CD8-positive, alpha-beta memory T cell (primary cell): ENCODE results near the gene MTA3. TPM values are rescaled to one million over a fixed set of nuclear protein-coding genes. Genes with fewer than 3 reads are reported as not detected.
A peak's percentile ranks its signal among the peaks of the same experiment; 100 is the strongest.

Experiments used
- CTCF ChIA-PET: fragments of 350-600 bp; sonication (Branson Sonifier 250); formaldehyde crosslinking; loops from one replicate; lab custom pipeline; 2021; ENCODE audit warnings: antibody characterized with exemption; lab: Charles Lee
- POLR2A ChIA-PET: fragments of 350-600 bp; sonication (Branson Sonifier 250); formaldehyde crosslinking; loops from one replicate; lab custom pipeline; 2021; ENCODE audit warnings: antibody characterized with exemption; lab: Charles Lee
- DNase-seq, 5 donors: peaks; one replicate each; pipeline versions ENCODE4 v3.0.0 to v3.0.0-alpha.2; 2020 to 2022; ENCODE audit warnings: mixed read lengths in 1 of 5
- H3K27ac ChIP-seq: one replicate; pipeline ENCODE4 v1.7.0; 2013; ENCODE audit warnings: low read depth, mild to moderate bottlenecking, low read length, moderate library complexity
- H3K27me3 ChIP-seq: 2 replicates; pipeline ENCODE4 v1.7.0; 2013; ENCODE audit warnings: low read length, mild to moderate bottlenecking; ENCODE audit not compliant: insufficient read depth, poor library complexity, severe bottlenecking
- H3K36me3 ChIP-seq: 2 replicates; pipeline ENCODE4 v1.7.0; 2013; ENCODE audit warnings: mild to moderate bottlenecking, low read length, moderate library complexity; ENCODE audit not compliant: insufficient read depth
- H3K4me1 ChIP-seq: 2 replicates; pipeline ENCODE4 v1.7.0; 2013; ENCODE audit warnings: mild to moderate bottlenecking, low read length, moderate library complexity; ENCODE audit not compliant: insufficient read depth
- H3K4me3 ChIP-seq: 2 replicates; pipeline ENCODE4 v1.7.0; 2013; ENCODE audit warnings: mild to moderate bottlenecking, low read length
- H3K9me3 ChIP-seq: 2 replicates; pipeline ENCODE4 v1.7.0; 2013; ENCODE audit warnings: mild to moderate bottlenecking, low read length
- H3K27ac Mint-ChIP-seq, 8 donors: one replicate each; pipeline ENCODE4 v1.8.0; 2020 to 2021; ENCODE audit warnings: mixed read lengths in 8 of 8, mild to moderate bottlenecking in 6 of 8, inconsistent platforms in 3 of 8, moderate library complexity in 3 of 8
- H3K27me3 Mint-ChIP-seq, 2 donors: one replicate each; pipeline ENCODE4 v1.8.0; 2020 to 2021; ENCODE audit warnings: mixed read lengths in 2 of 2, mild to moderate bottlenecking in 1 of 2, moderate library complexity in 1 of 2
- H3K36me3 Mint-ChIP-seq, 3 donors: one replicate each; pipeline ENCODE4 v1.8.0; 2020 to 2021; ENCODE audit warnings: mixed read lengths in 3 of 3, inconsistent platforms in 1 of 3, mild to moderate bottlenecking in 1 of 3
- H3K4me1 Mint-ChIP-seq, 3 donors: one replicate each; pipeline ENCODE4 v1.8.0; 2020 to 2021; ENCODE audit warnings: mixed read lengths in 3 of 3, inconsistent platforms in 1 of 3, mild to moderate bottlenecking in 1 of 3
- H3K4me3 Mint-ChIP-seq, 7 donors: one replicate each; pipeline ENCODE4 v1.8.0; 2020 to 2021; ENCODE audit warnings: mixed read lengths in 7 of 7, mild to moderate bottlenecking in 6 of 7, moderate library complexity in 4 of 7, inconsistent platforms in 2 of 7
- H3K9me3 Mint-ChIP-seq, 5 donors: one replicate each; pipeline ENCODE4 v1.8.0; 2020 to 2022; ENCODE audit warnings: mixed read lengths in 5 of 5, mild to moderate bottlenecking in 3 of 5, moderate library complexity in 2 of 5, inconsistent platforms in 1 of 5
- polyA plus RNA-seq: library from polyadenylated mRNA; unstranded; fragments of 300-500 nt; fragmentation: Illumina TruSeq; gene quantifications from one replicate; pipeline ENCODE4 v1.2.3, GENCODE V29; 2021
- total RNA-seq, 2 experiments: library from RNA; stranded (reverse); gene quantifications; one replicate each; pipeline ENCODE4 v1.2.3, GENCODE V29; 2021

MTA3 gene
- total and polyA plus RNA-seq, 3 experiments from 2014 or later = 7.9 to 24.1 (median 20.0) TPM

DNA sequence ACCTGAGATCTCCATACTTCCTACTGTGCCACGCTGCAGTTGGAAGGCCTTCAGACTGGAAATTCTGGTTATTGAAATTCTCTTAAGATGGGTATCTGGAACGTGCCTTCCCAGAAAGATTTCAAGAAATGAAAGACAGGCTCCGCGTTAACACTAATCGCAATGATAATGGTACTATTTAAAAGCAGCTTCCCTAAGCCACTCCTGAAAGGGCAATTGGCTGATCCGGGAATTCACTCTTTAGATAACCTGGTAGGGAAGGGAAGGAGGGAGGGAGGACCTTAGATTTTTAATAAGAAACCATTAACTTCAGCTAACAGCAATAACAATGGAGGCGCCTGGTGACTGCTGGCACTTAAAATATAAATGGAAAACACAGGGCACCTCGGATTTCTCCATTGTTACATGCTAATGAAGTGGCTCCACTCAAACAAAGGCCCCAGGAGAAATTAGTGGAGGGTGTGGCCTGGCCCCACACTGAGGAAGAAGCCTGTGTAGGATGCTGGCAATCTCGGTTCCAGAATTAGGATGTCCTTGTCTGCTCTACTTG, 22.5 kb upstream of the MTA3 start:
- H3K27me3 Mint-ChIP-seq = peaks cover 0 to 7% of the 10 kb centered on the region in 2 donors
- CTCF ChIA-PET = no interaction called here

GRCh38 chr2:42547014-42547413, 21.4 kb upstream of the MTA3 start:
- Mint-ChIP-seq H3K27ac (no peak overlapping the region), H3K9me3 (no peaks in the 10 kb centered on the region)
- CTCF ChIA-PET = no interaction called here

More for the DNA sequence above, 22.5 kb upstream of the MTA3 start:
- Mint-ChIP-seq H3K4me3 (no peak overlapping the region), H3K9me3 (no peaks in the 10 kb centered on the region), H3K4me1 (no peaks in the 10 kb centered on the region), H3K36me3 (no peaks in the 10 kb centered on the region), H3K27ac (no peak overlapping the region)
- Histone ChIP-seq H3K4me3 (no peak overlapping the region), H3K36me3 (no peaks in the 10 kb centered on the region), H3K9me3 (no peaks in the 10 kb centered on the region), H3K4me1 (no peaks in the 10 kb centered on the region), H3K27ac (no peak overlapping the region), H3K27me3 (no peaks in the 10 kb centered on the region)
- DNase-seq = no peak
- POLR2A ChIA-PET = no interaction called here

GRCh38 chr2:42547446-42548295, 20.8 kb upstream of the MTA3 start:
- Mint-ChIP-seq H3K4me3 (no peak overlapping the region), H3K27me3 (peaks cover 0 to 10% of the 10 kb centered on the region in 2 donors), H3K4me1 (no peaks in the 10 kb centered on the region), H3K27ac (no peak overlapping the region), H3K36me3 (peaks cover 0 to 1% (median 0%) of the 10 kb centered on the region in 3 donors), H3K9me3 (no peaks in the 10 kb centered on the region)
- Histone ChIP-seq H3K27ac (no peak overlapping the region), H3K4me1 (no peaks in the 10 kb centered on the region), H3K27me3 (no peaks in the 10 kb centered on the region), H3K9me3 (no peaks in the 10 kb centered on the region), H3K36me3 (no peaks in the 10 kb centered on the region), H3K4me3 (no peak overlapping the region)
- no peak for DNase-seq
- POLR2A ChIA-PET = no interaction called here
- CTCF ChIA-PET = no interaction called here

More at GRCh38 chr2:42547014-42547413, 21.4 kb upstream of the MTA3 start:
- Histone ChIP-seq H3K27me3 (no peaks in the 10 kb centered on the region), H3K36me3 (no peaks in the 10 kb centered on the region), H3K9me3 (no peaks in the 10 kb centered on the region), H3K4me3 (no peak overlapping the region), H3K27ac (no peak overlapping the region), H3K4me1 (no peaks in the 10 kb centered on the region)
- POLR2A ChIA-PET = no interaction called here
- Mint-ChIP-seq H3K36me3 (peaks cover 0 to 1% (median 0%) of the 10 kb centered on the region in 3 donors), H3K4me3 (no peak overlapping the region), H3K27me3 (peaks cover 0 to 7% of the 10 kb centered on the region in 2 donors), H3K4me1 (no peaks in the 10 kb centered on the region)
- DNase-seq = no peak

- H3K36me3 ChIP-seq = no peaks in the 10 kb centered on the region
- Mint-ChIP-seq H3K4me3 (no peak overlapping the region), H3K9me3 (no peaks in the 10 kb centered on the region), H3K4me1 (no peaks in the 10 kb centered on the region), H3K27ac (no peak overlapping the region), H3K36me3 (peaks cover 0 to 1% (median 0%) of the 10 kb centered on the region in 3 donors), H3K27me3 (peaks cover 0 to 10% of the 10 kb centered on the region in 2 donors)
- no peak overlapping the region for H3K4me3 ChIP-seq
- H3K9me3 ChIP-seq = no peaks in the 10 kb centered on the region
- no peaks in the 10 kb centered on the region for H3K27me3 ChIP-seq
- POLR2A ChIA-PET = no interaction called here
- no peak overlapping the region for H3K27ac ChIP-seq
- H3K4me1 ChIP-seq = no peaks in the 10 kb centered on the region
- DNase-seq = no peak
- CTCF ChIA-PET = no interaction called here
Measured at GRCh38 chr2:42550870-42551269, 17.6 kb upstream of the MTA3 start.

DNA sequence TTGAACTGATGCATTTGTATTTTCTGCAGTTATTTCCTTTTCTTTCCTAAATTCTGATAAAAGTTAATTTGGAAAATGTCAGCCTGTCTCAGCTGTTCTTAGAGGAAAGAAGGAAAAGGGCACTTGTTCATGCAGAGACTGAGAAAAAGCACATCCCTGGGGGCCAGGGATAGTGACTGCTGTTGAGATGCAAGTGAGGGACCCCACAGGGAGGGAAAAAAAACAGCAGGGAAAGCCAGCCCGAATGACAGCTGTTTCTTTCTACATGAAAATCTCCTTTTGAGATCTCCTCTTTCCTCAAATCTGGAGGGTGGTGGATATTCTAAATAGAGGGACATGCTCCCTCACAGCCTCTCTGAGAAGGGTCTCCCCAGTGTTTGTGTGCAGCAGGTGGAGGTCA, 14.0 kb upstream of the MTA3 start:
- no peaks in the 10 kb centered on the region for H3K9me3 Mint-ChIP-seq
- Histone ChIP-seq H3K27me3 (no peaks in the 10 kb centered on the region), H3K36me3 (no peaks in the 10 kb centered on the region), H3K27ac (no peak overlapping the region), H3K4me3 (no peak overlapping the region), H3K9me3 (no peaks in the 10 kb centered on the region), H3K4me1 (no peaks in the 10 kb centered on the region)
- POLR2A ChIA-PET = no interaction called here
- no peak for DNase-seq
- H3K36me3 Mint-ChIP-seq = peaks cover 0 to 1% (median 0%) of the 10 kb centered on the region in 3 donors
- H3K4me1 Mint-ChIP-seq = no peaks in the 10 kb centered on the region
- no peak overlapping the region for H3K27ac Mint-ChIP-seq
- no peak overlapping the region for H3K4me3 Mint-ChIP-seq
- peaks cover 0 to 11% of the 10 kb centered on the region in 2 donors for H3K27me3 Mint-ChIP-seq
- CTCF ChIA-PET = no interaction called here

- Histone ChIP-seq H3K27ac (no peak overlapping the region), H3K4me3 (no peak overlapping the region), H3K4me1 (no peaks in the 10 kb centered on the region), H3K27me3 (no peaks in the 10 kb centered on the region), H3K9me3 (no peaks in the 10 kb centered on the region), H3K36me3 (no peaks in the 10 kb centered on the region)
- peaks cover 0 to 1% (median 0%) of the 10 kb centered on the region in 3 donors for H3K36me3 Mint-ChIP-seq
- CTCF ChIA-PET = no interaction called here
- no peaks in the 10 kb centered on the region for H3K4me1 Mint-ChIP-seq
- H3K4me3 Mint-ChIP-seq = no peak overlapping the region
- POLR2A ChIA-PET = no interaction called here
- DNase-seq = no peak
- no peak overlapping the region for H3K27ac Mint-ChIP-seq
- H3K9me3 Mint-ChIP-seq = no peaks in the 10 kb centered on the region
- peaks cover 0 to 9% of the 10 kb centered on the region in 2 donors for H3K27me3 Mint-ChIP-seq
Measured at GRCh38 chr2:42556315-42556890, 12.0 kb upstream of the MTA3 start.

- no peak overlapping the region for H3K27ac Mint-ChIP-seq
- Histone ChIP-seq H3K4me1 (no peaks in the 10 kb centered on the region), H3K9me3 (no peaks in the 10 kb centered on the region), H3K36me3 (no peaks in the 10 kb centered on the region), H3K27ac (no peak overlapping the region), H3K4me3 (no peak overlapping the region), H3K27me3 (no peaks in the 10 kb centered on the region)
- H3K4me1 Mint-ChIP-seq = no peaks in the 10 kb centered on the region
- DNase-seq = no peak
- H3K27me3 Mint-ChIP-seq = peaks cover 0 to 7% of the 10 kb centered on the region in 2 donors
- H3K36me3 Mint-ChIP-seq = no peaks in the 10 kb centered on the region
- no peak overlapping the region for H3K4me3 Mint-ChIP-seq
- H3K9me3 Mint-ChIP-seq = no peaks in the 10 kb centered on the region
- ChIA-PET POLR2A (no interaction called here), CTCF (no interaction called here)
Measured at GRCh38 chr2:42557306-42557705, 11.1 kb upstream of the MTA3 start.

- Mint-ChIP-seq H3K4me3 (no peak overlapping the region), H3K36me3 (no peaks in the 10 kb centered on the region), H3K27ac (peak overlapping the region in 1 of 8 donors; percentile 47), H3K9me3 (no peaks in the 10 kb centered on the region), H3K27me3 (peaks cover 0 to 6% of the 10 kb centered on the region in 2 donors), H3K4me1 (no peaks in the 10 kb centered on the region)
- H3K27ac ChIP-seq = no peak overlapping the region
- POLR2A ChIA-PET = no interaction called here
- H3K4me1 ChIP-seq = no peaks in the 10 kb centered on the region
- no peaks in the 10 kb centered on the region for H3K36me3 ChIP-seq
- no peaks in the 10 kb centered on the region for H3K9me3 ChIP-seq
- no peak for DNase-seq
- H3K27me3 ChIP-seq = no peaks in the 10 kb centered on the region
- no peak overlapping the region for H3K4me3 ChIP-seq
- CTCF ChIA-PET = no interaction called here
Measured at GRCh38 chr2:42558827-42559226, 9.6 kb upstream of the MTA3 start.
